ENCODE measurements around the gene KLHL21.

KLHL21 gene

DNA sequence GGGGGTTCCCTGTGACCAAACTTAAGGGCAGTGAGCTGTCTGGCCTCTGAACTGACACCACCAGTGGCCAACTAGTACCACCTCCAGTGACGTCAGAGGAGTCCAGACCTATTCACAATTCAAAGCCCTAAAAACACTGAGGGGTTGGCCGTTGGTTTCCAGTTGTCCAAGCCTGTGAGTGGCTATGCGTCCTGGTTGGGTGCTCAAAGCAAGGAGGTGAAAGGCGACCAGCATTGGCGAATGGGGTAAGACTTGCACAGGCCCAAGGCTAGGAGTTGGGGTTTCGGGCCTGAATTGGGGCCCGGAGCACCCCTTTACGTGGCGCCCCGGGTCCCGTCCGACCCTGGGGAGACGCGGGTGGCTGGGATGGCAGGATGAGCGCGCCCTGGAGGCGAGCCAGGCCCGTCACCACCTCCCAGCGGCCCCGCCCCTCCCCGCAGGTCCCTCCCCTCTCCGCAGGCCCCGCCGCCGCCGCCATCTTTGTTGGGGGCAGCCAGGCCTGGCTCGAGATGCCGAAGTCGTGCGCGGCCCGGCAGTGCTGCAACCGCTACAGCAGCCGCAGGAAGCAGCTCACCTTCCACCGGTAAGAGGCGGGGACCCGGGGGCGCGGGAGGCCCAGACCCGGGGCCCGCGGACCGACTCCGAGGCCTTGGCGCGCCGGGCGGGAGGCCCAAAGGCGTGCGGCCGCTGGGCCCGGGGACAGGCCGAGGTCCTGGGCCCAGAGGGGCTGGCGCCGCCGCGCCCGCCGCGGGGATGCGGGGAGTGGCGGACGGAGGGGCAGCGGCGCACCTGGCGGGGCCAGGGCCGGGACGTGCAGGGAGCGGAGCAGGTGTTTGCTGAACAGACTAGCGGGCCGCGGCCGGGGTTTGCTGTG lies 22.3 kb upstream of the KLHL21 start, which contains the start of gene THAP3:
TSS of gene THAP3 (plus strand) at position 159 of the 874 bp plus-strand sequence. CDS start at position 510, 351 bp downstream.
- DNase-seq (ENCODE audit: low read depth in 1 of 2, low spot score in 1 of 2) = peak; percentile 83 to 86

DNA sequence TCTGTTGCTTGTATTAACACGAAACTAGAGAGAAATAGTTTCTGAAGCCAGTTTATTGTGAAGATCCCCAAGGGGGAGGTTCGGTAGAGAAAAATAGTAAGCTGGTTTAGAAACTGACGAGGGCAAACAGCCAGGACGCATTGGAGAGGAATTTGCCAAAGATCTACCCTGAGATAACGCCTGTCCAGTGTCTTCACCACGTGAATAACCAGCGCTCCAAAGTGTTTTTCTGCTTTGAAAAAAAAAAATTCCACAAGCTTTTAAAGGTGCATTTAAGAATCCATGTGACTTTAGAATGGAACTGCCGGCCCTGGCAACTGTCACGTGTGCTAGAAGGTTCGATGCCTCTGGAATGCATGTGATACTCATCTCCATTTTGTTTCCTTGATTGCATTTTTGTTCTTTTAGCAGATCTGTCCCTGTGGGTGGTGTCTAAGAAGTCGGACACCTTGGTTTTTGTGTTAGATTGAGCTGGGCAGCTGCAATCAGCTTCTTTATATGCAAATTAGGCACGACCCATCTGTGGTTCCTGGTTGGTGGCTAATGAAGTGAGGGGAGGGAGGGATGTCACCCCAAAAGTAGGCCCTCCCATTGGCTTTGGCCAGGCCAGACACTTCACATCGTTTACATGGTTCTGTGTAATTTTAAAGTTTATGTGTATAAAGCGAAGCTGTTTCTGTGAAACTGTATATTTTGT lies 20.7 kb upstream of the KLHL21 start:
- no peak for DNase-seq (ENCODE audit: low read depth in 1 of 2, low spot score in 1 of 2)

DNA sequence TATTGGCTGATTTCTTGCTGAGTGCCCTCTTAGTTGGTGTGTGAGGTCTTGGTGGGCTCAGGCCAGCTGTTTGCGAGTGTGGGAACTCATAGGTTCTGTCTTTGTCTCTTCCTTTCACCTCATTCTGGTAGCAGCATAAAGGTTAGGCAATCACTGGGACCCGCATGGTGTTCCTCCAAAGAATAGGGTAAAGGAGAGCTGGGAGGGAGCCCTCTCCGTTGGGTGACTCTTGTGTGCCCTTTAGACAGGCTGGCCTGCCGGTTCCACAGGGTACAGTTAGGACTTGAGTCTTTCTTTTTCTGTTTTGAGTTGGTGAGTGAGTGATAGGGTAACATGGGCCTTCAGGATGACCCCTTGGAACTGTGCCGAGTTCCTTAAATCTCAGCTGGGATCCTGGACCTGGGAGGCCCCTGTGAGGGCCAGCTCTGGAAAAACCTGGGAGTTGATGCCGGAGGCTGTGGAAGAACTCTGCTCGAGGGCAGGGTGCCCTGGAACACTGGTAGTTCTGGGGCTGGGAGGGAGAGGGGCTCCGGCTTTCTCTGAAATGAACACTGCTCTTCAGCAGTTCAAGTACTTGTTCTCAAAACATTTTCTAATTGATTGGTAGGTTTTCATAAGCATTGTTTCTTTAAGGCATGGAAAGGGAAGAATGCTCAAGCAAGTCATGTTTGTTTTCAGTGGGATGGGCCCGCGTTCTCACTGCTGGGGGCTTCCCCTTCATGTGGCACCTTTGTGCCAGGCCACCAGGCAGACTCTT lies 19.9 kb upstream of the KLHL21 start:
- no peak for DNase-seq (ENCODE audit: low read depth in 1 of 2, low spot score in 1 of 2)

DNA sequence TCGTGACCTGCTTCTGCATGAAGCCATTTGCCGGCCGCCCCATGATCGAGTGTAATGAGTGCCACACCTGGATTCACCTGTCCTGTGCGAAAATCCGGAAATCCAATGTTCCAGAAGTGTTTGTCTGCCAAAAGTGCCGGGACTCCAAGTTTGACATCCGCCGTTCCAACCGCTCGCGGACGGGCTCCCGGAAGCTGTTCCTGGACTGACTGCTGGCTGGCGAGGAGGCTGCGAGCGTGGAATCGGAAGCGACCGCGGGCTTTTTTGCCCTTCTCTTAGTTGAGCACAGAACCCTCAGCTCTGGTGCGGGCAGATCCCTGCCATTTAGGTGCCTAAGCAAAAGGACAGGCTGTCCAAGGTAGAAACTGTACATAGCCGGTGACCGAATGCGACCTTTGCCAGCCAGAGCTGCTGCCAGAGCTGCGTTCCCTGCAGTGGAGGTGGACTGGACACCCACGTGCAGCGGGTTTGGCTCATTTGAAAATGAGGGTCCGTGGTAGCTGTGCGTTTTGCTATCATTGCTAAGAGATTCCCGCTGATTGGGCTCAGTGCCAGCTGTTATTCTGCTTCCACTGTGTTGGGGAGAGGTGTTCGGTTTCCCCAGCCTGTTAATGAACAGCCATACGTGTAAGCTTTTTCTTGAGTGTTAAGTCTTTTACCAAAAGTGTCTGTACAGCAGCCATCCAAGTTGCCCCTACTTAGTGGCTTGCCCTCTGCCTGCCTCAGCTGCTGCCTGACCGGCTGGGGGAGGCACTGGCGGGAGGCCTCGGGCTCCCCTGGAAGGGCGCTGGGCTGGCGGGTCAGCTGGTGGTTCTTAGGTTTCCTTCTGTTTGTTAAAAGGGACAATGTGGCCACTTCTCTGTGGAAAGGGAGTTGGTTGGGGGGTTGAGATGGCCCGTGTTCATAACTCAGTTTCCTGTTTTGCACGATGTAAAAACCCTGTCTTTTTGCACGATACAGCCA lies 19.0 kb upstream of the KLHL21 start:
- no peak for DNase-seq (ENCODE audit: low read depth in 1 of 2, low spot score in 1 of 2)

DNA sequence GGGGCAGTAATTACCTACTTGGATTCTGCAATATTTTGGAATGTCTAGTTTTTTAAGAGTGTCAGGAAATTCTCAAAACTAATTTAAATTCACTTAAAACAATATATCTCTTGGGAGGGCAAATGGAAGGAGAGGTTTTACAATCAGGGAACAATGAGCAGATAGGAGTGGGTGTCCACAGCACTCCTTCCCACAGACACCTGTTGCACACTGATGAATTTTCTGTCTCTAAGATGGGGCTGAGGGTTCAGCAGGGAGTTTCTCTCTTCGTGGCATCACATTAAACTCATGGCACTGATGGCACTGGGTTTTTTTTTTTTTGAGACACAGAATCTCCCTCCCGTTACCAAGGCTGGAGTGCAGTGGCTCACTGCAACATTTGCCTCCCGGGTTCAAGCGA lies 16.4 kb upstream of the KLHL21 start:
- no peak for DNase-seq (ENCODE audit: low read depth in 1 of 2, low spot score in 1 of 2)

DNA sequence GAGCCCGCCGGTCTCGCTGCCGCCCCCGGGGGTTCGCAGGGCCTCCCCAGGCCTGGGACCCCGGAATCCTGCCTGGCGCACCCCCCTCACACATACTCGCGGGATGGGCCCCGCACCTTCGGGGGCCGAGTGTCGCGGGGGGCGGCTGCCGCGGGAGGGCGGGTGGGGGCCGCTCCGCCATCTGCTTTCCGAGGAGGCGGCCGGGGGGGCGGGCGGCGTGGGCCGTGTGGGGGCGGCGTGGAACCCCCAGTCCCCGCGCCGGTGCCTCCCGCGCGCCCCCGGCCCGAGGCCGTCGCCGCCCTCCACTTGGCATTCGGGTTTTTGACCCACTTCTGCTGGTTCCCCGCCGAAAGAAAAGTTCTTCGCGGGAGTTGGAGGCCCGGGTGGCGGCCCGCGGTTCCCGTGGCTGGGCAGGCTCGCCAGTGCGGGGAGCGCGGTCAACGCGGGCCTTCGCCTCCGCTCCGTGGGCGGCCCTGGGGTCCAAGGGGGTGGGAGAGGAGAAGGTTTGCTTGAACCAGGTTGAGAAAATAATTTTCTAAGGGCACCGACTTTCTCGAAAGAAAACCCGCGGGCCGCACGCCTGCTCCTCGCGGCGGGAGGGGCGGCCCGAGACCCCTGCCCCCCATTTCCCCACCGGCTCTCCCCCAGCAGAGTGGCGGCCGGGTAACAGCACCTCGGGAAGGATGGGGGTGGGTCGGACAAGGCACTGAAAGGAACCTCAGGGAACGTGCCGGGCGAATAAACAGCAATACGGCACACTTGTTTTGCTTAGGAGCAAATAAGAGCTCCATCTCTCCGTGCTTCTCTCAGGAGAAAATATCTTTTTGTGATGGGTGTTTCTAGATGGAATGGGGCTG lies 12.5 kb upstream of the KLHL21 start:
- no peak for DNase-seq (ENCODE audit: low read depth in 1 of 2, low spot score in 1 of 2)

DNA sequence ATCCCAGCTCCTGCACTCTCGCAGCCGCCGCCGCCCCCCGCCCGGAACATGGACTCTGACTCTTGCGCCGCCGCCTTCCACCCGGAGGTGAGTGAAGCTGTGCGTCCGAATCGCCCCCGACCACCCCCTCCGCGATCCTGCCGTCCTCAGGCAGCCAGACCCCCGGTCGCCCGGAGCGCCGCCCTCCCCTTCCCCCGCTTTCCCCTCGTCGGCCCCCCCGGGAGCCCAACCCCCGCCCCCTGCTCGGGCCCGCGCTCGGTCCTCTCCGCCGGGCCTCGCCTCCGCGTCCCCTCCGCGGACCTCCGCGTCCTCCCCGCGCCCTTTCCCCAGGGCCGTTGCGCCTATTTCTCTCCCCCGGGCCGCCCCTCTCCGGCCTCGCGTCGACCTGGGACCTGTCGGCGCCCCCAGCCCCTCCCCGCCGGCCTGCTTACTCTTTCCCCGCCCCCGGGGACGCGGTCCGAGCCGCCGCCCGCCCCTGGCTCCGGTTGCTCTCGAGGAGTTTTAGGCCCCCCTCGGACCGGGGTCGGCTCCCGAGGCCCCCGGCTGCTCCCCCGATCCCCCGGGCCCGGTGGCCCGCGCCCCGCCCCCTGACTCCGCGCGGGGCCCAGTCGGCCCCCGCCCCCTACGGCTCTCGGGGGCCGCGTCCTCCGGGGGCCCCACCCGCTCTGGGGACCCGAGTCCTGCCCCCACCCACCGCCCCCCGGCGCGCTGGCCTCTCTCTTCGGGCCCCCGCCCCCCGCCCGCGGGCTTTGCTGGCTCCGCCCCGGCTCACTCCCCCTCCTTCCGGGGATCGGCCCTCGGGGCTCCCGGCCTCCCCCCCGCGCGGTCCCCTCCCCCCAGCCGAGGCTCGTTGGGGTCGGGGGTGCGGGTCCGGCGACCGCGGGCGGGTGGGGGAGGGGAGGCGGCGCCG lies 11.6 kb upstream of the KLHL21 start:
- DNase-seq (ENCODE audit: low read depth in 1 of 2, low spot score in 1 of 2) = peak in 1 of 2 donors; percentile 55

DNA sequence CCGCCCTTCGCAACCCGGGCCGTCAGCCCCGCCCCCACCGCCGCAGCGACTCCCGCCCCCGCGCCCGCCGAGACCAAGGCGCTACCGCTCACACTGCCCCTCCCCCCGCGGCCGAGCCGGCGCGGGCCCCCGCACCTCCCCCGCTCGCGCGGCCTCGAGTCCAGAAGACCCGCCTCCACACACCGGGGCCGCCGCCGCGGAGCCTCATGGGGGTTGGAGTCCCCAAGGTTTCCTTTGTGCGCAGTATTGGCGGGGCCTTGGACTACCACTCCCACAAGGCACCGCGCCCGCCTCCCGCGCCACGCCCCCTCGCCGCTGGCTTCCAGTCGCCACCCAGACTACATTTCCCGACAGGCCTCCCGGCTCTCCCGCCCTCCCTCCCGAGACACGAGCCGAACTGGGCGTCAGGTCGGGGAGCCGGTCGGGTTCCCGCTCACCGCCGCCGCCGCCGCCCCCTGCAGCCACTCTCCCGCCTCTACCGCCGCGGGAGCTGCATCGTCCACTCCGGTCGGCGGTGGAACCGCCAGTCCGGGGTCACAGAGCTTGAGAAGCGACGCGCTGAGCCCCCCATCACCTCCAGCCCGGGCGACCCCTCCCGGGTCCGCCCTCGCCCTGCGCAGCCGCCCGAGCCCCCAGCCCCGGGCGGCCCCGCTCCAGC lies 10.8 kb upstream of the KLHL21 start, which contains the start of gene PHF13:
TSS of gene PHF13 (plus strand) at position 371 of the 658 bp plus-strand sequence. CDS start 336 bp downstream, outside the sequence.
- DNase-seq (ENCODE audit: low read depth in 1 of 2, low spot score in 1 of 2) = peak; percentile 99

DNA sequence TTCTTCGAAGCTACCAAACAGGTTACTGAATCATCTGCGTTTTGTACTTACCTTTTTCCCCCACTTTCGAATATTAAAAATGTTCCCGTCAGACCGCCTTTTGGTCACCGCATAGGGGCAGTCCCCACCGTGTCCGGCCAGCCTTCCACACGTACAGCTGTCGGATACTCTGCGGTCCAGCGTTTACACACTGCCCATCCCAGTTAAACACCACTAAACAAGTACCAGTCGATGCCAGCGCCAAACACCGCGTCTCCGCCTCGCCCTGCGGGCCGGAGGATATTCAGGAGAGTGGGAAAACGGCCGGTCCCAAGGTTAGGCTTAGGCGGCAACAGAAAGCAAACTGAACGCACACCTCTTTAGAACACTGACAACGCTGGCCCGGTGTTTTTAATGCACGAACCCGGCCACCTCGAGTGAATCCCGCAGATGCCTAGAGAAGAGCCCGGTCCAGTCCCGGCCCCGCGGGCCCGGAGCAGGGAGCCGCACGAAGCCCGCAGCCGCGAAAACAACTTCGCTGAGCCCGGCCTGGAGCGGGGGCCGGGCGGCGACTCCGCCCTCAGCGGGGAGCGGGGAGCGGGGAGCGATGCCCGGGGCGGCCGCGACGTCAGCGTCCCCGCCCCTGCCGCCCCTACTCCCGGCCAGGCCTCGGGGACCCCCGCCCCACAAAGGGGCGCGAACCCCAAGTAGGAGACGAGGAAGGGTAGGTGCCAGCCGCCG lies 10.1 kb upstream of the KLHL21 start:
- DNase-seq (ENCODE audit: low read depth in 1 of 2, low spot score in 1 of 2) = no peak

DNA sequence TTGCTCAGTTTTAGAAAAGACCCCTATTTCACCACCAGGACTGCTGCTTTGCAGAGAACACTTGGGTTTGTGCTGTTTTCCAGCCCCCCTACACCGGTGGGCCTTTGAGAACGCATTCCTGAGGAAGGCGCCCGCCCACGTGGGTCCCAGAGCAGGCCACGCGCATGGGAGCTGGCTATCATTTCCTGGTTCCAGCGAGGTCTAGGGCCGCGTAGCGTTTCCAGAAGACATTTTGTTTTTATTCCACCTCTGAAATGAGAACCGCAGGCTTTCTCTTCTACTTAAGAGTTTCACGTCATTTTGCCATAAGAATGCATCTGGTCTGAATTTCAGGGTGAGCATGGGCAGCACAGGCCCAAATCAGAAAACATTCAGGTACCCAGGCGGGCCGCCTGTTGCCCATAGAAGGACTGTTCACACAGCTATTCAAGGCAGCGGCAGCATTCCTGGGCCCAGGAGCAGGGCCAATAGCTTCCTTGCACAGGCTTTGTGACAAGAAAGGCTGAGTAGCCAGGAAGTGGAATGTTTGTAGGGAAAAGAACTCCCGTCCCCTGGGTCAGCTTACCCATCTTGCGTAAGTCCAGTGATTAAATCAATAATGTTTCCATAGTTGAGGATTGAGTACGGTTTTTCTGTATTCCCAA lies 1.4 kb upstream of the KLHL21 start:
- DNase-seq (ENCODE audit: low read depth in 1 of 2, low spot score in 1 of 2) = no peak

DNA sequence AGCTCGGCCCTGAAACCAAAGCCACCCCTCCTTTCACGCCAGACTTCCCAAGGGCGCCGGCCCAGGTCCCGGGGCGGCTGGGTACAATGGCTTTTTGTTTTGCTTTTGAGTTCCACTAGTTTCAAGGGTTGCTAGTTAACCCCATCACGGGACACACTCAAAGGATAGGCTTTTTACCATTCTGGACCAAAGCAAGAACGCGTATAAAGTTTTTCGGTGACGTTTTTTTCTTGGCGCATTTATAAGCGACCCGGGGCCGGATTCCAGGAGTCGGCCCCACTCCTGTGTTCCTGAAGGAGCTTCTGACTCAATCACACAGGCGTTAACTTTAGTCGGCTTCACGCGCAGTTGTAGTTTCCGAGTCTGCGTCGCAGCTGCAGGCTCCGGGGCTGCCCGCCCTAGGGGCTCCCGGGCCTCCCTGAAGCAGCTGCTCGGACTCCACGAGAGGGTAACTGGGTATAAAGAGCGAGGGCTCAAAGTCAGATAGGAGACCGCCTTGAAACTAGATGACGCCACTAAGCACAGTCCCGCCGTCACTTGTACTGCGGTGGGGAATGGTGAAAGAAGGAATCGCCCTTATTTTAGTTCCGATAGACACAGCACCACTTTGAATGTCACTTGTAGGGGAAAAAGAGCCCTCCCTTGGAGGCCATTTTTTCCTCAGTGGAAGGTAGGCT lies 707 bp upstream of the KLHL21 start:
- DNase-seq (ENCODE audit: low read depth in 1 of 2, low spot score in 1 of 2) = no peak

DNA sequence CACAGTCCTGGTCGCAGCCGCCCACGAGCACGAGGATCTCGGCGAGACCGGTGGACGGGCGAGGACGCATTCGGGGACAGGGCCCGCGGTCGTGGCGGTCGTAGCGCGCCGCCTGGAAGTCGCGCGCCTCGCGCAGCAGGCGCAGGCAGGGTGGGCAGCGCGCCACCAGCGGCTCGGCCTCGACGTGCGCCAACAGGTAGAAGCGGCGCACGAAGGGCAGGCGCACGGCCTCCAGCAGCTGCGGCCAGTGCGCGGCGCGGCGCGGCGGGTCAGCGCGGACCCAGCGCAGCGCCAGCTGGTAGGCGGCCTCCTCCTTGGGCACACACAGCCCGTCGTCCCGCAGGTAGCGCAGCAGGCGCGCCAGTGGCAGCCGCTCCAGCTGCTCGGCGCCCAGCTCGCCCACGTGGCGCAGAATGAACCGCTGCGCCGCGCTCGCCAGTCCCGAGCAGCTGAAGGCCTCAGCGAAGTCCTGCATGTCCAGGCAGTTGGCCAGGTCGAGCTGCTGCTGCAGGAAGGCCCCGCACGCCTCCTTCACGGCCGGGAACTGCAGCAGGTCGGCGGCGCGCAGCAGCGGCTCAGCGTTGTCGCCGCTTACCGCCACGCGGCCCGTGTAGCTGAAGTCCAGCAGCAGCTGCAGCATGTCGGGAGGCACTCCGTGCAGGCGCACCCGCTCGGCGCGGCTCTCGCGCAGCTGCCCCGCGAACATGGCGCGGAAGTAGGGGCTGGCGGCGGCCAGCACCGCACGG lies 573 bp downstream of the KLHL21 start:
- DNase-seq (ENCODE audit: low read depth in 1 of 2, low spot score in 1 of 2) = no peak

DNA sequence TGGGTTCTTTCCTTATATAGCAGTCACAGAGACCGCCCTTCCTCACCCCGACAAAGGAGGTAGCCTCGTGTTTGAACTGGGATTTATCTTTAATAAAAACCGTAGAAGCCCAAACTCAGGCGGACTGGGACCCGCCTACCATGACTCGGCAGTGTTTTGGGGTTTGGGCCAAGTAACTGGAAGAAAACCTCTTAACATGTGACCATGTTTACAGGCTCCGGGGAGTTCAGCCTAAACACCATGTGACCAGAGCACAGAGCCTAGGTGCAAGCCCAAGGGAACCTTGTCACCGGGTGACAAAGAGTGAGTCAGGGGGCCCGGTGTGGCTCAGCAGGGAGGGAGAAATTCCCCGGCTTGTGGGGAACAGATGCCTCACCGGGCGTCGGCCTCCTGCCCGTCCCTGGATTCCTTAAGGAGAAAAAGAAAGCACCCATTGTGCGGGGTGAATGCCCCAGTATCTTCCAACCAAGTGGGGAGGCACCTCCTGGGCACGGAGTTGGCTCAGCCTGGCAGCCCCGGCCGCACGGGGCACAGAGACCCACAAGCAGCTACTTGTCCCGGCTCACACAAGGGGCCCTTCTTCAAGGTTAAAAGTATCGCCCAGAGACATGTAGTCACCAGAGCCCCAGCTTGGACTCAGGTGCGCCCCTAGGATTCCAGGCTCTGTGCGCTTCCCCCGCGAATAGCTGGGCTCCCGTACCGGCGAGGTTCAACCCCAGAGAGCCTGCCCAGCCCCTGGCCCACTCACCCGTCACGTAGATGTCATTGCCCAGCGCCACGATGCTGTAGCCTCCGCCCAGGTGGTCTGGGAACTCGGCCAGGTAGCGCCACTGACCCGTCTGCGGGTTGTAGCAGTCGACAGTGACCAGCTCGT lies 1.4 kb downstream of the KLHL21 start:
- DNase-seq (ENCODE audit: low read depth in 1 of 2, low spot score in 1 of 2) = peak; percentile 51 to 68

DNA sequence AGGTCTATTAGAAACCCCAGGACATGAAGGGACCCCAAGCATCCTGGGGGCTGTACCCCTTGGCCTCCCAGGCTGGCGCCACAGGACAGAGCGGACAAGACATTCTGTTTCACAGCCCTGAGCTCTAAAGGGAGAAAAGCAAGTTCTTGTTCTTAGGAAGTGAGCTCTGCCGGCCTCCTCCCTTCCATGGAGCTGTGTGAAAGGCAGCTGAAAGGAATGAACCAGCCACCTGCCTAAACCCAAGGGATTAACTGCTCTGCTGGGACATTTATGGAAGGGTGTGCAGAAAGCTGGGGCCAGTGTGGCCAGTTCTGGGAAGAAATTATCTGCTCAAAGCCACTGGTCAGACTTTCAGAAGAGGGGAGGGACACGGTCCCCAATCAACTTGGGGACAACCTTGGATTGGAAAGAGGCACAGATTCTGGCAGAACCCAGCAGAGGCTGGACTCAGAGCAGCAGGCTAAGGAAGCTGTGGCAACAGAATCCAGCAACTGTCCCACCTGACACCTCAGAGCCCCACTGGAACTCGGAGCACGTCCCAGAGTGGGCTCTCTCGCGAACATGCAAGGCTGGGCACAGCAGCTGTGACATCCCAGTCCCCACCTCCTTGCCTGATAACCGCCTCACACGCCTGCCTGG lies 2.1 kb downstream of the KLHL21 start:
- no peak for DNase-seq (ENCODE audit: low read depth in 1 of 2, low spot score in 1 of 2)

Measured in stimulated activated CD4-positive, alpha-beta T cell treated with anti-CD3 and anti-CD28 coated beads, Interleukin-15, amount 100 ng/mL, for 1 hour (primary cell).